HCT116 (cell line): ENCODE measurements around the gene WDR70. TPM values are rescaled to one million over a fixed set of nuclear protein-coding genes. Genes with fewer than 3 reads are reported as not detected.

Experiments
- ATAC-seq: fragments of 200-7000 bp; cut with Tn5 transposase; 2 replicates; pipeline ENCODE4 v1.9.1; 2020; ENCODE audit warnings: mild to moderate bottlenecking, moderate library complexity
- BruUV-seq: library from RNA; stranded (reverse); fragments of 400-500 nt; replicated peaks from 2 replicates; lab custom pipeline; 2021; lab: Mats Ljungman, UMichigan
- CTCF ChIA-PET: fragments of 300-600 bp; sonication (Branson Sonifier 250); formaldehyde crosslinking; loops from one replicate; lab custom pipeline; 2021; ENCODE audit warnings: antibody characterized with exemption; lab: Charles Lee
- POLR2A ChIA-PET: fragments of 300-600, 350-600 bp; sonication (Branson Sonifier 250); formaldehyde crosslinking; loops from one replicate; lab custom pipeline; 2021; ENCODE audit warnings: antibody characterized with exemption; lab: Charles Lee
- RAD21 ChIA-PET, 2 experiments: fragments of 300-600 bp; sonication (Branson Sonifier 250); formaldehyde crosslinking; loops; one replicate each; lab custom pipeline; 2023; ENCODE audit warnings: low total read pairs in 2 of 2; ENCODE audit not compliant: uncharacterized antibody in 2 of 2, unreplicated experiment in 2 of 2, low non-redundant PET in 1 of 2; lab: Charles Lee
- DNase-seq: peaks from one replicate; pipeline ENCODE4 v3.0.0-alpha.2; 2010; ENCODE audit warnings: low read depth, low spot score
- H2AFZ ChIP-seq: fragments of 200-600 bp; shearing (Covaris generic), sonication (generic); 2 replicates; pipeline ENCODE4 v1.6.1; 2017; ENCODE audit warnings: low read depth, mixed run types, mixed read lengths, antibody characterized with exemption, low read length; ENCODE audit not compliant: poor library complexity, severe bottlenecking
- H3K27ac ChIP-seq: 2 replicates; pipeline ENCODE4 v1.5.1; 2012; ENCODE audit warnings: low read depth, low read length
- H3K27me3 ChIP-seq: fragments of 200-600 bp; sonication (generic); 2 replicates; pipeline ENCODE4 v1.6.1; 2016; ENCODE audit warnings: mixed run types, low read length, mixed read lengths; ENCODE audit not compliant: insufficient read depth
- H3K36me3 ChIP-seq, 2 experiments: fragments of 200-500 bp in 1 of 2; fragments of 200-600 bp in 1 of 2; sonication (Bioruptor generic) in 1 of 2; sonication (generic) in 1 of 2; 2 replicates each; pipeline versions ENCODE4 v1.5.1 to v1.6.1; 2014 to 2016; ENCODE audit warnings: low read length in 2 of 2, inconsistent platforms in 1 of 2, mixed read lengths in 1 of 2, mixed run types in 1 of 2; ENCODE audit not compliant: insufficient read depth in 2 of 2, control insufficient read depth in 1 of 2
- H3K4me1 ChIP-seq, 2 experiments: fragments of 200-600 bp in 1 of 2; sonication (generic) in 1 of 2; 2 replicates each; pipeline versions ENCODE4 v1.5.1 to v1.6.1; 2012 to 2017; ENCODE audit warnings: low read length in 2 of 2, inconsistent platforms in 1 of 2, mild to moderate bottlenecking in 1 of 2, mixed read lengths in 1 of 2, mixed run types in 1 of 2, moderate library complexity in 1 of 2; ENCODE audit not compliant: insufficient read depth in 2 of 2, control insufficient read depth in 1 of 2
- H3K4me2 ChIP-seq: fragments of 200-600 bp; sonication (generic); 2 replicates; pipeline ENCODE4 v1.6.1; 2017; ENCODE audit warnings: mixed run types, low read length, mixed read lengths
- H3K4me3 ChIP-seq, 2 experiments: fragments of 200-600 bp in 1 of 2; sonication (generic) in 1 of 2; replicated peaks in 1 of 2; 2 replicates each; pipeline ENCODE4 v1.5.1; 2011 to 2016; ENCODE audit warnings: low read length in 2 of 2, control low read depth in 1 of 2, low read depth in 1 of 2, mild to moderate bottlenecking in 1 of 2, mixed read lengths in 1 of 2, mixed run types in 1 of 2
- H3K79me2 ChIP-seq: fragments of 200-600 bp; sonication (generic); 2 replicates; pipeline ENCODE4 v1.6.1; 2017; ENCODE audit warnings: mild to moderate bottlenecking, mixed run types, low read length, moderate library complexity, mixed read lengths; ENCODE audit not compliant: insufficient read depth
- H3K9ac ChIP-seq: fragments of 200-600 bp; sonication (generic); 2 replicates; pipeline ENCODE4 v1.6.1; 2016; ENCODE audit warnings: low read length, mixed read lengths
- H3K9me2 ChIP-seq: fragments of 200-600 bp; sonication (generic), shearing (Covaris generic); 2 replicates; pipeline ENCODE4 v1.6.1; 2017; ENCODE audit warnings: mixed run types, mild to moderate bottlenecking, moderate library complexity; ENCODE audit not compliant: insufficient read depth
- H3K9me3 ChIP-seq, 2 experiments: fragments of 200-500 bp in 1 of 2; fragments of 200-600 bp in 1 of 2; sonication (Bioruptor generic) in 1 of 2; sonication (generic) in 1 of 2; 2 replicates each; pipeline ENCODE4 v1.6.1; 2014 to 2017; ENCODE audit warnings: low read length in 2 of 2, mixed read lengths in 2 of 2, inconsistent platforms in 1 of 2, low read depth in 1 of 2, mild to moderate bottlenecking in 1 of 2, mixed run types in 1 of 2, moderate library complexity in 1 of 2; ENCODE audit not compliant: control insufficient read depth in 1 of 2, insufficient read depth in 1 of 2
- H4K20me1 ChIP-seq: fragments of 200-600 bp; sonication (generic), shearing (Covaris generic); 2 replicates; pipeline ENCODE4 v1.6.1; 2017; ENCODE audit warnings: mixed run types, mild to moderate bottlenecking, moderate library complexity; ENCODE audit not compliant: insufficient read depth
- EGR1 ChIP-seq: IDR thresholded peaks from 2 replicates; pipeline ENCODE4 v1.6.1; 2012; ENCODE audit warnings: low read depth
- EZH2 ChIP-seq: fragments of 200-600 bp; sonication (generic); IDR thresholded peaks from 2 replicates; pipeline ENCODE4 v1.6.1; 2017; ENCODE audit warnings: antibody characterized with exemption, mixed run types
- EZH2phosphoT487 ChIP-seq: fragments of 200-600 bp; IDR thresholded peaks from 2 replicates; pipeline ENCODE4 v1.6.1; 2018; ENCODE audit warnings: antibody characterized with exemption, borderline replicate concordance
- FOSL1 ChIP-seq: IDR thresholded peaks from 2 replicates; pipeline ENCODE4 v1.6.1; 2012; ENCODE audit warnings: low read depth
- POLR2AphosphoS5 ChIP-seq: IDR thresholded peaks from 2 replicates; pipeline ENCODE4 v1.6.1; 2011; ENCODE audit warnings: mild to moderate bottlenecking, low read depth, low read length, moderate library complexity
- RAD21 ChIP-seq: IDR thresholded peaks from 2 replicates; pipeline ENCODE4 v1.6.1; 2012; ENCODE audit warnings: low read depth, mild to moderate bottlenecking
- SP1 ChIP-seq: IDR thresholded peaks from 2 replicates; pipeline ENCODE4 v1.6.1; 2012; ENCODE audit warnings: low read depth
- TCF7L2 ChIP-seq: IDR thresholded peaks from 2 replicates; pipeline ENCODE4 v1.7.0; 2011; ENCODE audit warnings: borderline replicate concordance, inconsistent platforms; ENCODE audit not compliant: insufficient read depth, insufficient read length; ENCODE audit errors: extremely low read depth
- ZFX ChIP-seq: fragments of 450-650 bp; IDR thresholded peaks from 2 replicates; pipeline ENCODE4 v1.6.1; 2017
- intact Hi-C: fragments of 100-400 bp; cut with micrococcal nuclease; formaldehyde crosslinking; loops from 2 replicates; pipeline ENCODE4 v1.10.0; 2022
- total RNA-seq: library from RNA; stranded (reverse); gene quantifications from one replicate; pipeline ENCODE4 v1.2.1, GENCODE V29; 2021; ENCODE audit not compliant: unreplicated experiment
- TF ChIP-seq, protein P1 (sequence below): IDR thresholded peaks from 2 replicates; pipeline ENCODE4 v1.6.1; 2012; ENCODE audit warnings: low read depth

The WDR70 gene
- total RNA-seq, 1 experiment from 2014 or later, result 31.1 TPM

DNA sequence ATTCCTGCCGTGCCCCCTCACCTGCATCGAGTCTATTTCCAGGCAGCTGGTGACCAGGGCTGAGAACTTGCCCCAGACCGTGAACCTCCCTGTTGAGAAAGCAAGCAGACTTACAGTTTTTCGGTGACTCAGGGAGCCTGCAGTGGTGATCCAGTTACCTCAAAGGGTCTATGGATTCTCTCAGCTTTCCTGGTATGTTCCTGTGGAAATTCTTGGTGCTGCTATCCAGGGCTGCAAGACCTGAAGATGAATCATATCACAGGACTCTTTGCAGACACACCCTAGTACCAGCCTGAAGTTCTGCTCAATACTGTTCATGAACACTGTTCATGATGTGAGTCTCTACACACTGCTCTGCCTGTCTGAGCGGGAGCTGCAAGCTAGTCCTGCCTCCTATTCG is 154.7 kb downstream of the WDR70 start (continued):
- TF ChIP-seq, protein P1, sequence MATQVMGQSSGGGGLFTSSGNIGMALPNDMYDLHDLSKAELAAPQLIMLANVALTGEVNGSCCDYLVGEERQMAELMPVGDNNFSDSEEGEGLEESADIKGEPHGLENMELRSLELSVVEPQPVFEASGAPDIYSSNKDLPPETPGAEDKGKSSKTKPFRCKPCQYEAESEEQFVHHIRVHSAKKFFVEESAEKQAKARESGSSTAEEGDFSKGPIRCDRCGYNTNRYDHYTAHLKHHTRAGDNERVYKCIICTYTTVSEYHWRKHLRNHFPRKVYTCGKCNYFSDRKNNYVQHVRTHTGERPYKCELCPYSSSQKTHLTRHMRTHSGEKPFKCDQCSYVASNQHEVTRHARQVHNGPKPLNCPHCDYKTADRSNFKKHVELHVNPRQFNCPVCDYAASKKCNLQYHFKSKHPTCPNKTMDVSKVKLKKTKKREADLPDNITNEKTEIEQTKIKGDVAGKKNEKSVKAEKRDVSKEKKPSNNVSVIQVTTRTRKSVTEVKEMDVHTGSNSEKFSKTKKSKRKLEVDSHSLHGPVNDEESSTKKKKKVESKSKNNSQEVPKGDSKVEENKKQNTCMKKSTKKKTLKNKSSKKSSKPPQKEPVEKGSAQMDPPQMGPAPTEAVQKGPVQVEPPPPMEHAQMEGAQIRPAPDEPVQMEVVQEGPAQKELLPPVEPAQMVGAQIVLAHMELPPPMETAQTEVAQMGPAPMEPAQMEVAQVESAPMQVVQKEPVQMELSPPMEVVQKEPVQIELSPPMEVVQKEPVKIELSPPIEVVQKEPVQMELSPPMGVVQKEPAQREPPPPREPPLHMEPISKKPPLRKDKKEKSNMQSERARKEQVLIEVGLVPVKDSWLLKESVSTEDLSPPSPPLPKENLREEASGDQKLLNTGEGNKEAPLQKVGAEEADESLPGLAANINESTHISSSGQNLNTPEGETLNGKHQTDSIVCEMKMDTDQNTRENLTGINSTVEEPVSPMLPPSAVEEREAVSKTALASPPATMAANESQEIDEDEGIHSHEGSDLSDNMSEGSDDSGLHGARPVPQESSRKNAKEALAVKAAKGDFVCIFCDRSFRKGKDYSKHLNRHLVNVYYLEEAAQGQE, result no peak
- peak; percentile 54; the same call in 1 of the 2 replicates for TF ChIP-seq SP1

DNA sequence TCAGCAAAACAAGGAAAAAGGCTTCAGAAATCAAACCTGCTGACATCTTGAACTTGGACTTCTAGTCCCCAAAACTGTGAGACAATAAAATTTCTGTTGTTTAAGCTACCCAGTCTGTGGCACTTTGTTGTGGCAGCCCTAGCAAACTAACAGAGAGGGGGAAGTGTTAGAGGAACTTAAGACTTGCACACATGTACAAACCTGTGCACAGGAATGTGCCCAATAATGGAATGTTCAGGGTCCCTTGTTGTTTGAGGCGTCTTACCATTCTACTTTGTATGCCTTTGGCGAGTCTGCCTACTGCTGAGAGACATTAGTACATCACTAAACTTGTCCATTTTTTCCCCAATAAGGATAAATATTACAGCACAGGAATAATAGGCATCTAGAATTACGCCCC is 160.3 kb downstream of the WDR70 start:
- H3K36me3 ChIP-seq, result no peaks in the 10 kb centered on the region
- H3K9me2 ChIP-seq, result no peaks in the 10 kb centered on the region
- H4K20me1 ChIP-seq, result no peaks in the 10 kb centered on the region
- ATAC-seq (no peak), DNase-seq (no peak)
- H3K4me3 ChIP-seq, result no peak overlapping the region
- TF ChIP-seq TCF7L2 (no peak), RAD21 (no peak), EZH2 (no peak), EGR1 (no peak), ZFX (no peak), FOSL1 (no peak), EZH2phosphoT487 (no peak), POLR2AphosphoS5 (no peak)
- H3K9me3 ChIP-seq, result no peaks in the 10 kb centered on the region
- H3K4me1 ChIP-seq, result peaks cover 0 to 5% of the 10 kb centered on the region in 2 experiments; a peak in 2 of 4 replicates
- H3K27ac ChIP-seq, result no peak overlapping the region
- BruUV-seq, result no TSS peak
- H3K27me3 ChIP-seq, result no peaks in the 10 kb centered on the region
- no peak overlapping the region for H2AFZ ChIP-seq
- ChIA-PET RAD21 (no interaction called here), POLR2A (no interaction called here), CTCF (no interaction called here)
- H3K4me2 ChIP-seq, result no peak overlapping the region
- H3K9ac ChIP-seq, result no peak overlapping the region
- intact Hi-C loops, result no loop called here
- H3K79me2 ChIP-seq, result no peaks in the 10 kb centered on the region
